Neutrophil (primary cell): ENCODE results near the gene KASH5.
A peak's percentile ranks its signal among the peaks of the same experiment; 100 is the strongest.
"Not testable (repeated sequence)": the region's sequence is repeated elsewhere in the genome, so short reads cannot be mapped to it uniquely, and the experiment has no call there.

Experiments used
- H3K27ac ChIP-seq: fragments of 200-600 bp; sonication (generic); 2 replicates; pipeline ENCODE4 v1.5.1; 2016; ENCODE audit warnings: mild to moderate bottlenecking, moderate library complexity
- H3K27me3 ChIP-seq: fragments of 200-600 bp; sonication (generic); 2 replicates; pipeline ENCODE4 v1.6.0; 2016; ENCODE audit warnings: mild to moderate bottlenecking
- H3K36me3 ChIP-seq: fragments of 200-600 bp; sonication (generic); 2 replicates; pipeline ENCODE4 v1.5.1; 2017
- H3K4me1 ChIP-seq, 2 experiments: fragments of 200-600 bp in 1 of 2; sonication (generic) in 1 of 2; 1 replicate in 1 of 2; 2 replicates in 1 of 2; pipeline versions ENCODE4 v1.5.1 to v1.6.1; 2013 to 2016; ENCODE audit warnings: low read depth in 1 of 2, low read length in 1 of 2, mild to moderate bottlenecking in 1 of 2, moderate library complexity in 1 of 2; ENCODE audit not compliant: control insufficient read depth in 1 of 2, insufficient read depth in 1 of 2
- H3K4me3 ChIP-seq, 2 experiments: fragments of 200-600 bp in 1 of 2; sonication (generic) in 1 of 2; 1 replicate in 1 of 2; 2 replicates in 1 of 2; pipeline ENCODE4 v1.5.1; 2013 to 2016; ENCODE audit warnings: low read depth in 1 of 2, low read length in 1 of 2, mild to moderate bottlenecking in 1 of 2, moderate library complexity in 1 of 2
- H3K9me3 ChIP-seq: fragments of 200-600 bp; sonication (generic); 2 replicates; pipeline ENCODE4 v1.5.1; 2016
- TF ChIP-seq, protein P1 (sequence below): fragments of 200-600 bp; sonication (generic); IDR thresholded peaks from 2 replicates; pipeline ENCODE4 v1.5.1; 2016; ENCODE audit warnings: antibody characterized with exemption

The KASH5 gene

DNA sequence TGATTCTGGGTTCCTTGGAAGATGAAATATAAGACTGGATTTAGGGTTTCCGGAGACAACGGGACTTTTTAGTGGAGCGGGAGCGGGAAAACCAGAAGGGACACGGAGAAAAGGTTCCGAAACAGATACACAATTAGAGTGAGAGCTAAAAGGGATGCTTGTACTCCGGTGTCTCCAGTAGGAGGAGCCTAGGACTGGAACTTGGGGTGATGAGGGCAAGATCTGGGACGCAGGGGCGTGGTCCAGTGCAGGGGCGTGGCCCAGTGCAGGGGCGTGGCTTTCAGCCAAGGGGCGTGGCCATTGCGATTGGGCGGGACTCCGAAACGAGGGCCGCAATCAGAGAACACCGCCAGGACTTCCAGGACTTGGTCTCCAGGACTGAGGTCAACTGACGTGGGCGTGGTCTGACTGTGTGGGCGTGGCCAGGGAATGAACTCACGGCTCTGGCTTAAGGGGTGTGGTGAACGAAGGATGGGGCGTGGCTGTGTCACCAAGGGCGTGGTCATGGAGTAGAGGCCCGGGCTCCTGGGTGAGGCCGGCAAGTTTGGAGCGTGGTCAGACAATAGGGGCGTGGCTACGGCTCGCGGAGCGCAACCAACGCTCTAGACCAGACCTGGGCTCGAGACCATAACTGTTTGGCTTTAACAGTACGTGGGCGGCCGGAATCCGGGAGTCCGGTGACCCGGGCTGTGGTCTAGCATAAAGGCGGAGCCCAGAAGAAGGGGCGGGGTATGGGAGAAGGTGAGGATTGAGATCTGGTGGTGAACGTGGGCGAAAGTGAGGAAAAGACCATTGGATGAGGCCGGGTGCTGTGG lies 24.6 kb upstream of the KASH5 start, which contains the start of gene DKKL1:
TSS of gene DKKL1 (plus strand) at position 610 of the 815 bp plus-strand sequence. CDS start at position 732, 122 bp downstream.
- Histone ChIP-seq H3K4me3 (peak within 1 kb of the TSS; percentile 7 to 28), H3K36me3 (no peaks in the 10 kb centered on the region), H3K9me3 (no peaks in the 10 kb centered on the region), H3K4me1 (peaks cover 7 to 21% of the 10 kb centered on the region in 2 experiments), H3K27me3 (peaks cover 84% of the 10 kb centered on the region), H3K27ac (no peak within 1 kb of the TSS)
- TF ChIP-seq, protein P1, sequence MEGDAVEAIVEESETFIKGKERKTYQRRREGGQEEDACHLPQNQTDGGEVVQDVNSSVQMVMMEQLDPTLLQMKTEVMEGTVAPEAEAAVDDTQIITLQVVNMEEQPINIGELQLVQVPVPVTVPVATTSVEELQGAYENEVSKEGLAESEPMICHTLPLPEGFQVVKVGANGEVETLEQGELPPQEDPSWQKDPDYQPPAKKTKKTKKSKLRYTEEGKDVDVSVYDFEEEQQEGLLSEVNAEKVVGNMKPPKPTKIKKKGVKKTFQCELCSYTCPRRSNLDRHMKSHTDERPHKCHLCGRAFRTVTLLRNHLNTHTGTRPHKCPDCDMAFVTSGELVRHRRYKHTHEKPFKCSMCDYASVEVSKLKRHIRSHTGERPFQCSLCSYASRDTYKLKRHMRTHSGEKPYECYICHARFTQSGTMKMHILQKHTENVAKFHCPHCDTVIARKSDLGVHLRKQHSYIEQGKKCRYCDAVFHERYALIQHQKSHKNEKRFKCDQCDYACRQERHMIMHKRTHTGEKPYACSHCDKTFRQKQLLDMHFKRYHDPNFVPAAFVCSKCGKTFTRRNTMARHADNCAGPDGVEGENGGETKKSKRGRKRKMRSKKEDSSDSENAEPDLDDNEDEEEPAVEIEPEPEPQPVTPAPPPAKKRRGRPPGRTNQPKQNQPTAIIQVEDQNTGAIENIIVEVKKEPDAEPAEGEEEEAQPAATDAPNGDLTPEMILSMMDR = no peak

DNA sequence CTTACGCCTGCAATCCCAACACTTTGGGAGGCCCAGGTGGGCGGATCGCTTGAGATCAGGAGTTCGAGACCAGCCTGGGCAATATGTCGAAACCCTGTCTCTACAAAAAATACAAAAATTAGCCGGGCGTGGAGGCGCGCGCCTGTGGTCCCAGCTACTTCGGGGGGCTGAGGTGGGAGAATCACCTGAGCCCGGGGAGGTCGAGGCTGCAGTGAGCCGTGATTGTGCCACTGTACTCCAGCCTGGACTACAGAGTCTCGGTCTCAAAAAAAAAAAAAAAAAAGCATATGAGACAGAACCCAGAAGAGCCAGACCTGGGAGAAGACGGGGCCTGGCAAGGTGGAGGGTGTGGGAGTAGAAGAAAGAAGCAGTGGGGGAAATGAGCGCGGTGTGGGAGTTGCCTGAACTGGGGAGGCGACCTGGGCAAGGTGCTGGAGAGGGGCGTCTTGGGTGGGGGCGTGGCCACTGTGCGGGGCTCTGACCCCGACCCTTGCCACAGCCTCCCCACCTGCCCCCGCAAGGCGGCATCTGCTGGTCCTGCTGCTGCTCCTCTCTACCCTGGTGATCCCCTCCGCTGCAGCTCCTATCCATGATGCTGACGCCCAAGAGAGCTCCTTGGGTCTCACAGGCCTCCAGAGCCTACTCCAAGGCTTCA lies 23.8 kb upstream of the KASH5 start:
- Histone ChIP-seq H3K4me3 (peak overlapping the region in 1 of 2 experiments; percentile 7), H3K27ac (no peak overlapping the region)
- TF ChIP-seq, protein P1 = no peak

DNA sequence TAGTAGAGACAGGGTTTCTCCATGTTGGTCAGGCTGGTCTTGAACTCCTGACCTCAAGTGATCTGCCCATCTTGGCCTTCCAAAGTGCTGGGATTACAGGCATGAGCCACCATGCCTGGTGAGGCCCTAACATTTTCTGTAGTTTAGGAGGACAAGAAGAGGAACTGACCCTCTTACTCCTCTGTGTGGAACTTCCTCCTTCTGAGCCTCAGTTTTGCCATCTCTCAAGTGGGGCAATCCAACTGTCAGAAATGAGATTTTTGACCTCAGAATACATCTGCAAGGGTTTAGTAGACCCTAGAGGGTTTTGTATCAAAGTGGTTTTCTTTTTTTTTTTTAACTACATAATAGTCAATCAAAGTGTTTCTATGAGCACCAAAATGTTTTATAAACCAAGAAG lies 21.9 kb upstream of the KASH5 start:
- TF ChIP-seq, protein P1 = no peak
- no peak overlapping the region for H3K4me3 ChIP-seq
- H3K4me1 ChIP-seq = peaks cover 7 to 21% of the 10 kb centered on the region in 2 experiments
- peaks cover 3% of the 10 kb centered on the region for H3K9me3 ChIP-seq
- H3K36me3 ChIP-seq = no peaks in the 10 kb centered on the region
- no peak overlapping the region for H3K27ac ChIP-seq
- H3K27me3 ChIP-seq = peaks cover 57% of the 10 kb centered on the region

More for the DNA sequence above, 23.8 kb upstream of the KASH5 start:
- H3K36me3 ChIP-seq = no peaks in the 10 kb centered on the region
- no peaks in the 10 kb centered on the region for H3K9me3 ChIP-seq
- H3K27me3 ChIP-seq = peaks cover 76% of the 10 kb centered on the region
- H3K4me1 ChIP-seq = peaks cover 7 to 21% of the 10 kb centered on the region in 2 experiments

DNA sequence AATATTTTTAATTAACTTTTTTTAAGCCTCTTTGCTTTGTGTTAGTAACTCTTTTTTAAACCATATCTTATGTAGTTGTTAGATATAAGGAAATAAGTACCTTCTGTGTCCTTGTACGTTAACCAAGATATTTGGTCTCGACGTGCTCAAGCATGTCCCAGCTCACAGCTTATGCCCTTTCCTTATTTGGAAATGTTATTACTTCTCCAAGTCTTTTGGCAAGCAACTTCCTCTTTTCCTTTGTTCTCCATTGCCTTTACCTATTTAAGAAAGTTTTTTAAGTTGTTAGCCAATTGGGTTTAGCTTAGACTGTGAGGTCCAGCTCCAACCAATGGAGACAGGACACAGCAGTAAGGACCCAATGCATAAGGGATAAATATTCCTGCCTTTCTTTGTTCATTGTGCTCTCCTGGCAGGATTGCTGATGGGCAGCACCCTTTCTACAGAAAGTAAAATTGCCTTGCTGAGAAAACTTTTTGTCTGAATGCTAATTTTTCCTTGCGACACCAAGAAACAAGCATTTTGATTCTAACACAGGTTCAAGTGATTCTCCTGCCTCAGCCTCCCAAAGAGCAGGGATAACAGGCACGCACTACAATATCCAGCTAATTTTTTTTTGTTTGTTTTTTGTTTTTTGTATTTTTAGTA lies 19.2 kb upstream of the KASH5 start:
- Histone ChIP-seq H3K4me1 (peaks cover 2 to 3% of the 10 kb centered on the region in 2 experiments), H3K36me3 (no peaks in the 10 kb centered on the region), H3K4me3 (no peak overlapping the region), H3K9me3 (peaks cover 3% of the 10 kb centered on the region), H3K27ac (no peak overlapping the region), H3K27me3 (peaks cover 30% of the 10 kb centered on the region)
- TF ChIP-seq, protein P1 = no peak

DNA sequence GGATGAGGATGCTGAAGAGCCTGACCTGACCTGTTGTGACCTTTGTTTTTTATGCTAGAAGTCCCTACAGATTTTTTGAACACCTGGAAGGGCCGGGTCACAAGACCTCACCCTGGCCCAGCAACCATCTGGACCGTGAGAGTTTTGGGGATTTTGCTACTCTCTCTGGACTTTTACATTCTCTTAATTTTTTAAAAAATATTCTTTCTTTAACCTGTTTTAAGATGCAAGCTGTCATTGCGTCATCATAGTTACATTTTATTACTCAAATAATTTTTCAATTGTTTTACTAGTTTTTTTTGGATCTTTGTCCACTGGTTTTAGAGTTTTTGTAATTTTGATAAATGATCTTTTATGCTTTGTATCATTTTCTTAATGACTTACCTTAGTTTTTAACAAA lies 16.9 kb upstream of the KASH5 start:
- TF ChIP-seq, protein P1 = no peak
- H3K4me1 ChIP-seq = no peaks in the 10 kb centered on the region

DNA sequence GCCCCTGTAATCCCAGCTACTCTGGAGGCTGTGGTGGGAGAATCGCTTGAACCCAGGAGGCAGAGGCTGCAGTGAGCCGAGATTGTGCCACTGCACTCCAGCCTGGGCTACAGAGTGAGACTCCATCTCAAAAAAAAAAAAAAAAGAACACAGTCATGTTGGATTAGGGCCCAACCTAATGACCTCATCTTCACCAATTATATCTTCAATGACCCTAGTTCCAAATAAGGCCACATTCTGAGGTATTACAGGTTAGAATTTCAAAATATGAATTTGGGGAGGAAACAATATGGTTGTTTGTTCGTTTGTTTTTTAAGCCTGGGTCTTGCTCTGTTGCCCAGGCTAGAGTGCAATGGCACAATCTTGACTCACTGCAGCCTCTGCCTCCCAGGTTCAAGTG lies 14.9 kb upstream of the KASH5 start:
- not testable (repeated sequence) for H3K4me1 ChIP-seq, H3K27me3 ChIP-seq, H3K9me3 ChIP-seq, H3K27ac ChIP-seq, H3K4me3 ChIP-seq, H3K36me3 ChIP-seq

More for the DNA sequence above, 16.9 kb upstream of the KASH5 start:
- no peaks in the 10 kb centered on the region for H3K36me3 ChIP-seq
- peaks cover 3% of the 10 kb centered on the region for H3K9me3 ChIP-seq
- H3K4me3 ChIP-seq = no peak overlapping the region
- peaks cover 7% of the 10 kb centered on the region for H3K27me3 ChIP-seq
- H3K27ac ChIP-seq = no peak overlapping the region
